Fibroblast of peridontal ligament (primary cell): ENCODE measurements around the gene TMEM86A.
"Not testable (repeated sequence)": the region's sequence is repeated elsewhere in the genome, so short reads cannot be mapped to it uniquely, and the experiment has no call there.

ENCODE experiments used
- DNase-seq: peaks from one replicate; pipeline ENCODE4 v3.0.0-alpha.2; 2010; ENCODE audit errors: extremely low read depth

TMEM86A gene, protein sequence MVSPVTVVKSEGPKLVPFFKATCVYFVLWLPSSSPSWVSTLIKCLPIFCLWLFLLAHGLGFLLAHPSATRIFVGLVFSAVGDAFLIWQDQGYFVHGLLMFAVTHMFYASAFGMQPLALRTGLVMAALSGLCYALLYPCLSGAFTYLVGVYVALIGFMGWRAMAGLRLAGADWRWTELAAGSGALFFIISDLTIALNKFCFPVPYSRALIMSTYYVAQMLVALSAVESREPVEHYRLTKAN

GRCh38 chr11:18698341-18699268 is at the start of gene TMEM86A:
TMEM86A (plus strand) TSS chr11:18698779; CDS start chr11:18698887, 108 bp downstream.
- DNase-seq: peak; percentile 57

DNA sequence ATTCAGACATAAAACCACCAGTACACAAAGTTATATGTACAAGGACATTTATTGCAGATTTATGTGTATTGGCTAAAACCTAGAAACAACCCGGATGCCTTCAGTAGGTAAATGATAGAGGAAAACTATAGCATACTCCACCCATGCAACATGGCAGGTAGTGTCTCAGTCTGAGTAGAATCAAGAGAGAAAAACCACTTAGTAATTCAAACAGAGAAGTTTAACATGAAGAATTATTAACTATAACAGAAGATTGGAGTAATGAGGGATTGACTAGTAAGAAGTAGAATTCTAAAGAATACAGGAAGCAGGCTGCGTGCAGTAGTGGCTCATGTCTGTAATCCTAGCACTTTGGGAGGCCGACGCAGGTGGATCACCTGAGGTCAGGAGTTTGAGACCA is 48.2 kb upstream of the TMEM86A start:
- no peak for DNase-seq

GRCh38 chr11:18650859-18651557 is 47.6 kb upstream of the TMEM86A start:
- peak; percentile 75 for DNase-seq

DNA sequence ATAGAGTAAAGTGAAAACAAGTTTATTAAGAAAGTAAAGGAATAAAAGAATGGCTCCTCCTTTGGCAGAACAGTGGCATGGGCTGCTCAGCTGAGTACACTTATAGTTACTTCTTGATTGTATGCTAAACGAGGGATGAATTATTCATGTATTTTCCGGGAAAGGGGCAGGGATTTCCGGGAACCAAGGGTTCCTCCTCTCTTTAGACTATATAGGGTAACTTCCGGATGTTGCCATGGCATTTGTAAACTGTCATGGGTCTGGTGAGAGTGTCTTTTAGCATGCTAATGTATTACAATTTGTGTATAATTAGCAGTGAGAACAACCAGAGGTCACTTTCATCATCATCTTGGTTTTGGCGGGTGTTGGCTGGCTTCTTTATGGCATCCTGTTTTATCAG is 40.9 kb upstream of the TMEM86A start:
- DNase-seq: no peak

GRCh38 chr11:18665353-18665872 is 33.2 kb upstream of the TMEM86A start:
- DNase-seq: not testable (repeated sequence)

GRCh38 chr11:18668131-18668530 is 30.4 kb upstream of the TMEM86A start:
- no peak for DNase-seq

GRCh38 chr11:18669219-18669596 is 29.4 kb upstream of the TMEM86A start:
- DNase-seq: no peak

DNA sequence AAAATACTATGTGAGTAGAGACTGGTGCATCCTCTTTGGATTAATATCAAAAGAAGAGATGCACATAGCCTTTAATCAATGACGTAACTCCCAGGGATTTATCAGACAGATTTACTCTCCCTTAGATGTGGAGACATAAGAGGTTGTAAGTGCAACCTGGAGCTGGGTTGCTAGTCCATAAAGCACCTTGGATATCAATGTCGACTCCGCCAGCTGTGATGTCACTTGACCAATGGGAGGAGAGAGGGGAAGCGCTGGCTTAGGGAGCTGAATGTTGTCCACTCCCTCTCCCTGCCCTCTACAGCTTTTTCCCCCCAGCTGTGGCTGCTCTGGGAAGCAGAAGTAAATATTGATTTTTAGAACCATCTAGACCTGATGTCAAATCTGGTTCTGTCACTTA is 28.9 kb upstream of the TMEM86A start:
- DNase-seq: no peak

- DNase-seq: no peak
Measured at GRCh38 chr11:18671246-18671645, 27.3 kb upstream of the TMEM86A start.

DNA sequence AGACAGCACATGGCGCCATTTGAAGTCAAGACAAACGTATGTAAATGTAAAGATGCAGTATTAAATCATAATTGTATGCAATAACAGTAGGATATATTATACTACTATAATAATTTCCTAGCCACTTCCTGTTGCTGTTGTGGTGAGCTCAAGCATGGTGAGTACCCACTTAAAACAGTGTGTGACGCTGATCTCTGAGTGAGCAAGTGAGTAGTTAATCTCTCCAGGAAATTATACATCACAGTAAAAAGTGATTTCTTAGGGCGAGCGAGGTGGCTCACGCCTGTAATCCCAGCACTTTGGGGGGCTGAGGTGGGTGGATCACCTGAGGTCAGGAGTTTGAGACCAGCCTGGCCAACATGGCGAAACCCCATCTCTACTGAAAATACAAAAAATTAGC is 26.4 kb upstream of the TMEM86A start:
- not testable (repeated sequence) for DNase-seq

DNA sequence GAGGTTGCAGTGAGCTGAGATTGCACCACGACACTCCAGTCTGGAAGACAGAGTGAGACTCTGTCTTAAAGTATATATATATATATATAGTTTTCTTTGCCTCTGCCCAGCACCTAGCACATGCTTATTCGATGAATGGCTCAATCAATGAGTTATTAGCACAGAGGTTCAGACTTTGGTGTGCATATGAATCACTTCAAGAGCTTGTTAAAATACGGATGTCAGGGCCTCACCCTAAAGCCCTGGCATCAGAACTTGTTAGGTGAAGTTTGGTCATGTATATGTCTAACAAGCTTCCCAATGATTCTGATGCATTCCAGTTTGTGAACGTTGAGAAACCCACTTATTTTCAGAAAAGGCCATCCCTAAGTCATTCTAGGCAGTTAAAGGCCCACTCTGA is 21.8 kb upstream of the TMEM86A start:
- DNase-seq: no peak

DNA sequence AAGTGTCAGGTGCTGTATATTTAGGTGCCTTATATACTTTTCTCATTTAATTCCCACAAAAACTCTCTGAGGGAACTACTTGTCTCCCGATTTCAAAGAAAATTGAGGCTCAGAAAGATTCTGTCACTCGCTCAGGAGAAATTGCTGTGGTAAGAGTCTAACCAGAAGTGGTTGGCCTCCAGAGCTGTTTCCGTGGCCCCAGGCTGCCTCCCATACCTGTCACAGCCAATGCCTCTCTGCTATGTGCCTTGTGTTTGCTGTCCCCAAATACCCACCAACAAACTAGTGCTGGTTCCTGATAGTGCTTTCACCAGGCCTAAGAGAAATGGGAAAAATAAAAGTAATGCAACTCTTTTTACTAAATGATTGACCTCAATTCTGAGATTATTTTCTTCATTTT is 21.0 kb upstream of the TMEM86A start:
- DNase-seq: no peak

- not testable (repeated sequence) for DNase-seq
Measured at GRCh38 chr11:18681949-18682348, 16.6 kb upstream of the TMEM86A start.

DNA sequence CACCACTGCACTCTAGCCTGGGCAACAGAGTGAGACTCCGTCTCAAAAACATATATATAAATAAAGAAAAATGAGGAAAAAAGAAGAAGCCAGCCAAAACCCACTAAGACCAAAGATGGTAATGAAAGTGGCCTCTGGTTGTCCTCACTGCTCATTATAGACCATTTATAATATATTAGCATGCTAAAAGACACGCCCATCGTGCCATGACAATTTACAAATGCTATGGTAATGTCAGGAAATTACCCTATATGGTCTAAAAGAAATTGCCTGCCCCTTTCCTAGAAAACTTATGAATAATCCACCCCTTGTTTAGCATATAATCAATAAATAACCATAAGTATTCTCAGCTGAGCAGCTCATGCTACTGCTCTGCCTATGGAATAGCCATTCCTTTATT is 16.1 kb upstream of the TMEM86A start:
- DNase-seq: no peak

GRCh38 chr11:18684267-18684666 is 14.3 kb upstream of the TMEM86A start:
- DNase-seq: no peak

DNA sequence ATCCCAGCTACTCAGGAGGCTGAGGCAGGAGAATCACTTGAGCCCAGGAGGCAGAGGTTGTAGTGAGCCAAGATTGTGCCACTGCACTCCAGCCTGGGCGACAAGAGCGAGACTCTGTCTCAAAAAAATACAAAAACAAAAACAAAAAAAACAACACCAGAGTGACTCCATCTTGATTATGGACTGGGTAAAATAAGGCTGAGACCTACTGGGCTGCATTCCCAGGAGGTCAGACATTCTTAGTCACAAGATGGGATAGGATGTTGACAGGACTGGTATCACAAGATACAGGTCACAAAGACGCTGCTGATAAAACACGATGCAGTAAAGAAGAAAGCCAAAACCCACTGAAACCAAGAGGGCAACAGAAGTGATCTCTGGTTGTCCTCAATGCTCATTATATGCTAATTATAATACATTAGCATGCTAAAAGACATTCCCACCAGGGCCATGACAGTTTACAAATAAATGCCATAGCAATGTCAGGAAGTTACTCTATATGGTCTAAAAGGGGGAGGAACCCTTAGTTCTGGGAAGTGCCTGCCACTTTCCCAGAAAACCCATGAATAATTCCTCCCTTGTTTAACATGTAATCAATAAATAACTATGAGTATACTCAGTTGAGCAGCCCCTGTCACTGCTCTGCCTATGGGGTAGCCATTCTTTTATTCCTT is 7.0 kb upstream of the TMEM86A start:
- not testable (repeated sequence) for DNase-seq

- peak; percentile 37 for DNase-seq
Measured at GRCh38 chr11:18692941-18693760, 5.4 kb upstream of the TMEM86A start.

- peak; percentile 43 for DNase-seq
Measured at GRCh38 chr11:18696638-18697225, 1.8 kb upstream of the TMEM86A start.

DNA sequence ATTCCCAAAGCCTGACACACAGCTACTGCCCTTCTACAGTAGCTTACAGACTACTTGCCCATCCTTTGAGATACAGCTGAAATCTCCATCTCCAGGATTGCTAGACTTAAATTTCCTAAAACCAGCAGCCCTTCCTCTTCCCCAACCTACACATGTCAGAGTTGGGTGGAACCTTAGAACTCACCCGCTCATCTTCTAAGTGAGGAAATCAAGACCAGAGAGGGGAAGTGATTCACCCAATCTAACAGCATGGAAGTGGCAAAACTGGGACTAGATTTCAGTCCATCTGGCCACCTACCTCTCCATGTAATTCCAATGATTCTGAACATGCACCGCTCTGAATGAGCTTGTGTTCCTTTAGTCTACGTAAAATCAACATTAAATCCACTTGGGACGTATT is 1.0 kb upstream of the TMEM86A start:
- DNase-seq: no peak

- DNase-seq: no peak
Measured at GRCh38 chr11:18699269-18699596, 654 bp downstream of the TMEM86A start.

DNA sequence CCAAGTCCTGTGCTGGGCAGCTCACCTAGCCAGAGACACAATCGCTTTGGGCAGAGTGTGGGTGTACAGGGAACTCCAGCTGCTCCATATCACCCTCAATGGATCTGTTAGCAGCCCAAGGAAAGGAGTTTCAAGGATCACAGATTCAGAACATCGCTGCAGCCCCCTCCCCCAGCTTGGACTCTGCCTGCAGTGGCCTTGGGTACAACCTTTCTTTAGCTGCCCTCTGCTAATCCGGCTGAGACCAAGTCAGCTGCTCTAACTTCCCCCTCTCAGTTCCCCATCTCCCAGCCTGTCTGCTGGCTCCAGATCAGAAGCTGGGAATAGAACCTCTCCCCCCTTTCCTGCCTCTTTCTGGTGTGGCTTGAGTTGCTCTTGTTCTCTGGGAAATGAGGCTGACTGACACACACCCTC is 1.3 kb downstream of the TMEM86A start:
- DNase-seq: no peak
